Measurements from ENCODE around the gene RAE1.

DNA sequence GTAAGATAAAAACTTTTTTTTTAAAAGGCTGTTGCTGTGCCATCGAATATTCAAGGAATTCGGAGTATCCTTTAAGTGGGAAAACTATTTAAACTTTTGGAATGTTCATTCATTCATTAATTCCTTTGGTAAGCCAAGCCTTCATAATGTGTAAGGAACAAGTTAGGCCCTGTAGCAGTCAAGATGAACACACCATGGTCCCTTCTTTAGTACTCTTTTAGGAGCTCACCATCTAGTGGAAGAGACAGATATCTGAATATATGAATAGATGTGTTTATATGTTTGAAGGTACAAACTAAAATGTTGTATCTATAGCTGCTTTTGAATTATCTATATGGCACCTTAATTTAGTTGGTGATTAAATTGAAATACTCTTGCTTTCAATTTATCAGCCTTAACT, 15.7 kb upstream of the RAE1 start:
- TF ChIP-seq CTCF (IDR thresholded peaks at IDR 0.05) (no peak), POLR2A (IDR thresholded peaks at IDR 0.05) (no peak)

Data from lower leg skin (tissue), 3 donors.